GM10248 (cell line): ENCODE measurements around the gene PLEKHG4.

Source experiments
- CTCF ChIA-PET: fragments of 300-600 bp; sonication (Branson Sonifier 250); formaldehyde crosslinking; extraction: SDS; loops from one replicate; lab custom pipeline; 2021; ENCODE audit warnings: antibody characterized with exemption; lab: Yijun Ruan, JAX
- POLR2A ChIA-PET: fragments of 350-650 bp; sonication (Branson Sonifier 250); formaldehyde crosslinking; extraction: SDS; loops from one replicate; lab custom pipeline; 2020; ENCODE audit warnings: antibody characterized with exemption; lab: Yijun Ruan, JAX
- DNase-seq: peaks from one replicate; pipeline ENCODE4 v3.0.0; 2012; ENCODE audit errors: extremely low spot score
- TF ChIP-seq, protein P1 (sequence below): IDR thresholded peaks from 2 replicates; pipeline ENCODE4 v1.5.1; 2012; ENCODE audit warnings: mild to moderate bottlenecking, low read depth; ENCODE audit errors: extremely low read depth, missing control alignments, control extremely low read depth

Gene PLEKHG4

DNA sequence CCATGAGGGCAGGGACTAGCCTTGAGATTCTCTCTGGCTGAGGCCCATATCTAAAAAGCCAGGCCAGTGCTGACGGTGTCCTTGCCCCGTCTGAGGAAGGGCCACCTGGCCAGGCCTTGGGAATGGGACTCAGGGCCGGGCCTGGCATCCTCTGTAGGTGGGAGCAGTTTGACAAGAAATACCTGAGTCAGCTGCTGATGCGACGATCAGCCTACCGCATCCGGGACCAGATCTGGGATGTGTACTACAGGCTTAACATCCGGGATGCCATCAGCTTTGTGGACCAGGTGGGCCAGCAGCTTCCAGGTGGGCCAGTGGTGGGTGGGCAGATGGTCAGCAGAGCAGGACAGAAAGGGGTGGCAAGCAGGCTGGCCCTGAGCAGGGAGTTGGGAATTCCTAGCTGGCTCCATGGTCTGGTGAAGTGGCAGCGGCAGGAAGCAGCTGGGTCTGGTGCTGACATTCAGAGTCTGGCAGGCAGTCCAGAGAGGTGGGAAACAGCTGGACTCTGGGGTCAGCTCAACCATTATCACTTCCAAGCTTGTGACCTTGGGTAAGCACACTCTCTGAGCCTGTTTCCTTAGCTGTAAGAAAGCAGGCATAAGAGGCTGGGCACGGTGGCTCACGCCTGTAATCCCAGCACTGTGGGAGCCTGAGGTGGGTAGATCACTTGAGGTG lies 21.0 kb upstream of the PLEKHG4 start:
- CTCF ChIA-PET, result interaction anchor here (1.1 to 1.3 kb wide), 5 partner anchors 10 to 184 kb away, joined by 3 to 5 read pairs (median 3); partner anchors contain the start of gene SLC9A5
- DNase-seq, result no peak
- POLR2A ChIA-PET, result interaction anchor here (0.6 to 1.2 kb wide), 2 partner anchors 11 to 503 kb away, joined by 3 to 4 read pairs; partner anchors contain the start of gene FHOD1
- TF ChIP-seq, protein P1, sequence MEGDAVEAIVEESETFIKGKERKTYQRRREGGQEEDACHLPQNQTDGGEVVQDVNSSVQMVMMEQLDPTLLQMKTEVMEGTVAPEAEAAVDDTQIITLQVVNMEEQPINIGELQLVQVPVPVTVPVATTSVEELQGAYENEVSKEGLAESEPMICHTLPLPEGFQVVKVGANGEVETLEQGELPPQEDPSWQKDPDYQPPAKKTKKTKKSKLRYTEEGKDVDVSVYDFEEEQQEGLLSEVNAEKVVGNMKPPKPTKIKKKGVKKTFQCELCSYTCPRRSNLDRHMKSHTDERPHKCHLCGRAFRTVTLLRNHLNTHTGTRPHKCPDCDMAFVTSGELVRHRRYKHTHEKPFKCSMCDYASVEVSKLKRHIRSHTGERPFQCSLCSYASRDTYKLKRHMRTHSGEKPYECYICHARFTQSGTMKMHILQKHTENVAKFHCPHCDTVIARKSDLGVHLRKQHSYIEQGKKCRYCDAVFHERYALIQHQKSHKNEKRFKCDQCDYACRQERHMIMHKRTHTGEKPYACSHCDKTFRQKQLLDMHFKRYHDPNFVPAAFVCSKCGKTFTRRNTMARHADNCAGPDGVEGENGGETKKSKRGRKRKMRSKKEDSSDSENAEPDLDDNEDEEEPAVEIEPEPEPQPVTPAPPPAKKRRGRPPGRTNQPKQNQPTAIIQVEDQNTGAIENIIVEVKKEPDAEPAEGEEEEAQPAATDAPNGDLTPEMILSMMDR, result no peak

DNA sequence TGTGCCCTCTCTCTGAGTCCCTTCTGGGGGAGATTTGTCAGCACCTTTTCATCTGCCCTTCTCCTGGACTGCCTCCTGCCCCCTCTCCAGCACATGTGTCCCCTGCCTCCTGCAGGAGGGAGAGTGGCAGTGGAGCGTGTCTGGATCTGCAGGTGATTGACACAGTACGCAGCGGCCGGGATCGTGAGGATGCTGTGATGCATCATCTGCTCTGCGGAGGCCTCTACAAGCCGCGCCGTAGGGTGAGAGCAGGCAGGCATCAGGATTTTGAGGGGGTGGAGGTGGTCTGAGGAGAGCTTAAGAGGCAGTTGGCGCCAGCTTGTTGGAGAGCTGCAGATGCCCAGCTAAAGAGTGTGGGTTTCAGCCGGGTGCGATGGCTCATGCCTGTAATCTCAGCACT lies 19.6 kb upstream of the PLEKHG4 start:
- POLR2A ChIA-PET, result no interaction called here

DNA sequence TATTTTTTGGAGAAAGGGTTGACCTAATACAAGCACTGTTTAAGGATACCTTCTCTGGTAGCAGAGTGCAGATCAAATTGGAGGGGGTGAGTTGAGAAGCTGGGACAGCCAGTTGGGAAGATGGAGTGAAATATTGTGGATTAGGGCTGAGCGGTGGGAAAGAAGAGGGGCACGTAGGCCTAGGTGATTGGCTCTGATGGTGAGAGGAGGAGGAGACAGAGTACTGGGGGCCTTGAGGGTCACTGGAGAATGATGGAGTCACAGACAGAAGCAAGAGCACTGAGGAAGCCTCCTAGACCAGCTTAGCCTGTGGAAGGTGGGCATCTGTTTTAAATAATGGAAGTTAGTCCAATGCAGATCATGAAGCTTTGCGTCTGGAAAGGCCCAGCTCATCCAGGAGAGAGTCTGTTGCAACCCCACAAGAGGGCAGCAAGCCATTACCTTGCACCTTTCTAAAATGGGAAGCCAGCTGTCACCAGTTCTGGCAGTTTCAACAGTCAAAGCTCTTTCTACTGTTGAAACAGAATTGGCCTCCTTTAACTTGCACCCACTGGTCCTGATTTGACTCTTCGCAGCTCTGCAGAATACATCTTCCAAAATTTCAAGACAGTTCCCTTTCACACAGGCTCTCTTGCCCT lies 18.8 kb upstream of the PLEKHG4 start:
- TF ChIP-seq, protein P1, result peak; percentile 71
- ChIA-PET CTCF (interaction anchor here (0.6 to 3.2 kb wide), 47 partner anchors 8 to 301 kb away, joined by 3 to 29 read pairs (median 4); partner anchors contain the start of genes ATP6V0D1, FHOD1, KCTD19 and LRRC36), POLR2A (no interaction called here)
- peak; percentile 74 for DNase-seq

More for the DNA sequence above, 19.6 kb upstream of the PLEKHG4 start:
- CTCF ChIA-PET, result interaction anchor here (1.0 to 3.2 kb wide), 18 partner anchors 9 to 261 kb away, joined by 3 to 29 read pairs (median 7); partner anchors contain the start of genes KCTD19 and LRRC36
- TF ChIP-seq, protein P1, result no peak
- no peak for DNase-seq

DNA sequence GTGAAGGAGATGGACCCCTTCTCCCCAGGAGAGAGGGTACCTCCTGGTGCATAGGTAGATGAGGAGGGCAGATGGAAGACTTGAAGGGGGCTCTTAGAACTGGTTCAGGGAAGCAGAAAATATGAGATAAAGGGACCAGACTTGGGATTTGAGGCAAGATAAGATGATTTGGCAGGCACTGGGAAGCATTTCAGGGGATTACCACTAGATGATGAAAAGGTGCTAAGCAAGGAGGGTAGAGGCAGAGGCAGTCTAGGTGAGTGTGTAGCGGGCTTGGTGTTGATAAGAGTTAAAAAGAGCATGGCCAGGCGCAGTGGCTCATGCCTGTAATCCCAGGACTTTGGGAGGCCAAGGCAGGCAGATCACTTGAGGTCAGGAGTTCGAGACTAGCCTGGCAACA lies 16.1 kb upstream of the PLEKHG4 start:
- POLR2A ChIA-PET, result no interaction called here
- CTCF ChIA-PET, result interaction anchor here (0.7 to 1.5 kb wide), 3 partner anchors 10 to 203 kb away, joined by 3 to 5 read pairs (median 3); partner anchors contain the start of gene TMEM208
- DNase-seq, result no peak
- TF ChIP-seq, protein P1, result no peak

DNA sequence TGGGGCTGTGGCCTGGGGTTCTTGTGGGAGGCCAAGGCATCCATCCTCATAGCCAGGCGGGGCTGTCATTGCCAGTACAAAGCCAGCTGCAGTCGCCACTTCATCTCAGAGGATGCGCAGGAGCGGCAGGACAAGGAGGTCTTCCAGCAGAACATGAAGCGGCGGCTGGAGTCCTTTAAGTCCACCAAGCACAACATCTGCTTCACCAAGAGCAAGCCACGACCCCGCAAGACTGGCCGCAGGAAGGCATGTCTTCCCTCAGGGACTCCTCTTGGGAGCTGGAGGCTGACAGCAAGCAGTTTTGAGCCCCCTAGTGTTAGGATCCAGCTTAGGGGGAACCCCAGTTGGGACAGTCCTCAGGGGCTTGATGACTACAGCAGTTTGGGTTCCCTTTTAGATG lies 15.1 kb upstream of the PLEKHG4 start:
- ChIA-PET POLR2A (no interaction called here), CTCF (interaction anchor here (0.7 to 1.5 kb wide), 4 partner anchors 37 to 202 kb away, joined by 3 to 5 read pairs (median 4); partner anchors contain the start of gene TMEM208)
- TF ChIP-seq, protein P1, result no peak
- DNase-seq, result no peak

DNA sequence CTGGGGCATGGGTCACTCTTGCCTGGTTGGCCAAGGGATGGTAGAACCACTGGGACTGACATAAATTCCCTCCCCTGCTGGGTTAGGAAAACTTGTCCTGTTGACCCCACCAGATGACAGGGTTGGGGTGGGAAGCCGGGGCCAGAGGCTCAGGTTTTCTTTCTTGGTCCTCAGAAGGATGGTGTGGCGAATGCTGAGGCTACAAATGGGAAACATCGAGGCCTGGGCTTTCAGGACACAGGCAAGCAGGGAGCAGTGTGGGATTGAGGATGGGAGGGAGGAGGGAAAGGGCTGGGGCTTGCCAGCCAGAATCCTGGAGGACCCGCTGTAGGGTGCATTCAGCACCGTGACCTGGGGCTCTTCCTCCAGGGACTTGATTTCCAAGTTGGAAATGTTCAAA lies 14.5 kb upstream of the PLEKHG4 start:
- CTCF ChIA-PET, result interaction anchor here (0.7 to 3.5 kb wide), 4 partner anchors 38 to 135 kb away, joined by 3 to 8 read pairs (median 4); partner anchors contain the start of gene TMEM208
- POLR2A ChIA-PET, result no interaction called here
- TF ChIP-seq, protein P1, result no peak
- no peak for DNase-seq
